ENCODE measurements around the gene CDC25B.
A peak's percentile ranks its signal among the peaks of the same experiment; 100 is the strongest.

GRCh38 chr20:3846378-3846739 lies 50.2 kb downstream of the CDC25B start:
- peak in 1 of 3 donors; percentile 7 for TF ChIP-seq CTCF (IDR thresholded peaks at IDR 0.05)
- no peak for TF ChIP-seq POLR2A (IDR thresholded peaks at IDR 0.05)

All from breast epithelium (tissue), 3 donors.